GM12878 (cell line): ENCODE results near the gene PLCG1.

Experiments used
- CEBPB ChIP-seq, 2 experiments: fragments of 150-350 bp in 1 of 2; IDR thresholded peaks; 2 replicates each; pipeline ENCODE4 v1.6.1; 2012 to 2014; ENCODE audit warnings: low read depth in 2 of 2, low read length in 2 of 2, borderline replicate concordance in 1 of 2, inconsistent platforms in 1 of 2
- CTCF ChIP-seq, 3 experiments: IDR thresholded peaks in 2 of 3; conservative IDR thresholded peaks in 1 of 3; 2 replicates each; pipeline ENCODE4 v1.5.1; 2011; ENCODE audit warnings: low read depth in 3 of 3, low read length in 3 of 3, mild to moderate bottlenecking in 3 of 3, control low read depth in 2 of 3, moderate library complexity in 2 of 3, inconsistent platforms in 1 of 3, mixed read lengths in 1 of 3; ENCODE audit not compliant: control insufficient read depth in 2 of 3, insufficient read depth in 1 of 3; ENCODE audit errors: extremely low read depth in 1 of 3
- ELK1 ChIP-seq: IDR thresholded peaks from 2 replicates; pipeline ENCODE4 v1.6.1; 2012; ENCODE audit warnings: low read depth, low read length, improper control_type of control experiment
- TBL1XR1 ChIP-seq: IDR thresholded peaks from 2 replicates; pipeline ENCODE4 v1.6.1; 2012; ENCODE audit warnings: low read depth, low read length, improper control_type of control experiment
- TCF12 ChIP-seq: IDR thresholded peaks from 2 replicates; pipeline ENCODE4 v1.6.1; 2011; ENCODE audit warnings: low read depth, mild to moderate bottlenecking, low read length
- USF1 ChIP-seq: IDR thresholded peaks from 2 replicates; pipeline ENCODE4 v1.6.1; 2011; ENCODE audit warnings: borderline replicate concordance, low read depth, mild to moderate bottlenecking, moderate library complexity, mixed read lengths, low read length; ENCODE audit not compliant: insufficient read depth; ENCODE audit errors: extremely low read length

GRCh38 chr20:41219824-41220223 lies 82.5 kb downstream of the PLCG1 start:
- TF ChIP-seq ELK1 (no peak), CEBPB (IDR thresholded peaks at IDR 0.05; ENCODE audit: borderline replicate concordance in 1 of 2, low read depth in 2 of 2, low read length in 2 of 2) (no peak), TCF12 (no peak), TBL1XR1 (no peak), USF1 (no peak), CTCF (IDR thresholded peaks at IDR 0.05 in 2 of 3, conservative IDR thresholded peaks at IDR 0.05 in 1 of 3; ENCODE audit: control insufficient read depth in 2 of 3, extremely low read depth in 1 of 3, insufficient read depth in 1 of 3, low read depth in 3 of 3, low read length in 3 of 3) (no peak)
